Loucy (cell line): ENCODE data around the gene GDAP1L1.

Experiments
- H2AFZ ChIP-seq: fragments of 200-600 bp; sonication (generic); 2 replicates; pipeline ENCODE4 v1.6.0; 2016; ENCODE audit warnings: antibody characterized with exemption, mild to moderate bottlenecking, low read length, moderate library complexity
- H3F3A ChIP-seq: fragments of 200-600 bp; 2 replicates; pipeline ENCODE4 v1.6.0; 2016; ENCODE audit warnings: antibody characterized with exemption, low read depth, mild to moderate bottlenecking
- H3K27me3 ChIP-seq: fragments of 200-600 bp; sonication (generic); 2 replicates; pipeline ENCODE4 v1.6.1; 2014; ENCODE audit warnings: low read length, mild to moderate bottlenecking; ENCODE audit not compliant: insufficient read depth, poor library complexity, severe bottlenecking
- H3K36me3 ChIP-seq: fragments of 200-600 bp; sonication (generic); 2 replicates; pipeline ENCODE4 v1.6.1; 2016; ENCODE audit warnings: low read length; ENCODE audit not compliant: insufficient read depth
- H3K4me1 ChIP-seq: fragments of 200-600 bp; sonication (generic); 2 replicates; pipeline ENCODE4 v1.5.1; 2014; ENCODE audit warnings: low read length, mild to moderate bottlenecking; ENCODE audit not compliant: insufficient read depth, poor library complexity, severe bottlenecking
- H3K4me2 ChIP-seq: fragments of 200-600 bp; sonication (generic); 2 replicates; pipeline ENCODE4 v1.6.0; 2014; ENCODE audit warnings: antibody characterized with exemption, low read length, low read depth, mild to moderate bottlenecking; ENCODE audit not compliant: poor library complexity, severe bottlenecking
- H3K4me3 ChIP-seq: fragments of 200-600 bp; sonication (generic); 2 replicates; pipeline ENCODE4 v1.5.1; 2014; ENCODE audit warnings: low read length, mild to moderate bottlenecking, mixed read lengths; ENCODE audit not compliant: poor library complexity, severe bottlenecking
- H3K79me2 ChIP-seq: fragments of 200-600 bp; sonication (generic); 2 replicates; pipeline ENCODE4 v1.6.1; 2014; ENCODE audit warnings: low read length; ENCODE audit not compliant: insufficient read depth
- H3K9ac ChIP-seq: fragments of 200-600 bp; sonication (generic); 2 replicates; pipeline ENCODE4 v1.6.0; 2014; ENCODE audit warnings: mild to moderate bottlenecking, low read depth, low read length, moderate library complexity; ENCODE audit not compliant: poor library complexity, severe bottlenecking
- H3K9me2 ChIP-seq: fragments of 200-600 bp; sonication (generic); replicated peaks from 2 replicates; pipeline ENCODE4 v1.6.1; 2016; ENCODE audit warnings: low read depth, low read length, mixed read lengths
- H3K9me3 ChIP-seq: fragments of 200-600 bp; sonication (generic); 2 replicates; pipeline ENCODE4 v1.6.1; 2014; ENCODE audit warnings: mild to moderate bottlenecking, antibody characterized with exemption, low read length, low read depth; ENCODE audit not compliant: insufficient read depth
- H4K20me1 ChIP-seq: fragments of 200-600 bp; sonication (generic); 2 replicates; pipeline ENCODE4 v1.6.0; 2014; ENCODE audit warnings: antibody characterized with exemption, low read length, mild to moderate bottlenecking; ENCODE audit not compliant: insufficient read depth, poor library complexity, severe bottlenecking
- CTCF ChIP-seq: fragments of 200-600 bp; sonication (generic); conservative IDR thresholded peaks from 2 replicates; pipeline ENCODE4 v1.5.1; 2014; ENCODE audit warnings: mild to moderate bottlenecking, antibody characterized with exemption, low read length
- EZH2phosphoT487 ChIP-seq: fragments of 200-600 bp; IDR thresholded peaks from 2 replicates; pipeline ENCODE4 v1.6.1; 2018; ENCODE audit warnings: antibody characterized with exemption, mild to moderate bottlenecking, moderate library complexity, borderline replicate concordance

Gene GDAP1L1

GRCh38 chr20:44302026-44302669 lies 55.0 kb downstream of the GDAP1L1 start:
- H3K9me2 ChIP-seq, result no peaks in the 10 kb centered on the region
- H3K9me3 ChIP-seq, result no peaks in the 10 kb centered on the region
- no peaks in the 10 kb centered on the region for H3K4me1 ChIP-seq
- H3K9ac ChIP-seq, result no peak overlapping the region
- no peaks in the 10 kb centered on the region for H3K27me3 ChIP-seq
- no peak overlapping the region for H3K4me3 ChIP-seq
- TF ChIP-seq EZH2phosphoT487 (no peak), CTCF (no peak)
- no peak overlapping the region for H2AFZ ChIP-seq
- no peaks in the 10 kb centered on the region for H3F3A ChIP-seq
- H3K79me2 ChIP-seq, result no peaks in the 10 kb centered on the region
- no peak overlapping the region for H3K4me2 ChIP-seq
- H4K20me1 ChIP-seq, result no peaks in the 10 kb centered on the region
- no peaks in the 10 kb centered on the region for H3K36me3 ChIP-seq

- no peak overlapping the region for H3K4me3 ChIP-seq
- H3F3A ChIP-seq, result no peaks in the 10 kb centered on the region
- no peak overlapping the region for H3K4me2 ChIP-seq
- TF ChIP-seq CTCF (no peak), EZH2phosphoT487 (no peak)
- no peaks in the 10 kb centered on the region for H3K79me2 ChIP-seq
- no peak overlapping the region for H2AFZ ChIP-seq
- H3K36me3 ChIP-seq, result no peaks in the 10 kb centered on the region
- no peaks in the 10 kb centered on the region for H3K27me3 ChIP-seq
- H3K4me1 ChIP-seq, result no peaks in the 10 kb centered on the region
- H3K9ac ChIP-seq, result no peak overlapping the region
- no peaks in the 10 kb centered on the region for H3K9me2 ChIP-seq
- H4K20me1 ChIP-seq, result no peaks in the 10 kb centered on the region
- no peaks in the 10 kb centered on the region for H3K9me3 ChIP-seq
Observed at GRCh38 chr20:44302736-44303135, 55.6 kb downstream of the GDAP1L1 start.

GRCh38 chr20:44304383-44304782 lies 57.3 kb downstream of the GDAP1L1 start:
- H3K36me3 ChIP-seq, result no peaks in the 10 kb centered on the region
- no peaks in the 10 kb centered on the region for H3K27me3 ChIP-seq
- no peak overlapping the region for H2AFZ ChIP-seq
- no peaks in the 10 kb centered on the region for H3K79me2 ChIP-seq
- H3K9me3 ChIP-seq, result no peaks in the 10 kb centered on the region
- peaks cover under 1% of the 10 kb centered on the region for H3K4me1 ChIP-seq
- H3F3A ChIP-seq, result no peaks in the 10 kb centered on the region
- no peak for TF ChIP-seq EZH2phosphoT487
- TF ChIP-seq CTCF, result no peak
- no peak overlapping the region for H3K4me3 ChIP-seq
- no peak overlapping the region for H3K4me2 ChIP-seq
- H4K20me1 ChIP-seq, result no peaks in the 10 kb centered on the region
- H3K9me2 ChIP-seq, result no peaks in the 10 kb centered on the region
- H3K9ac ChIP-seq, result no peak overlapping the region
